HepG2 (cell line): ENCODE measurements around the gene GLYATL3. TPM values are rescaled to one million over a fixed set of nuclear protein-coding genes. Genes with fewer than 3 reads are reported as not detected.
A peak's percentile ranks its signal among the peaks of the same experiment; 100 is the strongest.

ENCODE experiments used
- ATAC-seq: fragments of 200-7000 bp; cut with Tn5 transposase; 3 replicates; pipeline ENCODE4 v1.9.1; 2020; ENCODE audit warnings: mild to moderate bottlenecking, moderate library complexity
- BruUV-seq: library from RNA; stranded (reverse); fragments of 400-500 nt; replicated peaks from 2 replicates; lab custom pipeline; 2021; lab: Mats Ljungman, UMichigan
- CTCF ChIA-PET: fragments of 300-600 bp; formaldehyde crosslinking; extraction: SDS; loops from one replicate; lab custom pipeline; 2021; ENCODE audit warnings: low total read pairs, inconsistent platforms, low intra/inter-chr PET ratio; lab: Yijun Ruan, JAX
- POLR2A ChIA-PET: fragments of 350-600 bp; sonication (Branson Sonifier 250); formaldehyde crosslinking; loops from one replicate; lab custom pipeline; 2020; ENCODE audit warnings: antibody characterized with exemption, inconsistent platforms; lab: Yijun Ruan, JAX
- DNase-seq: peaks from one replicate; pipeline ENCODE4 v3.0.0-alpha.2; 2015; ENCODE audit warnings: low spot score
- FAIRE-seq: peaks from 3 replicates; lab custom pipeline; 2011; peaks lifted over from hg19 to GRCh38; lab: Jason Lieb, UNC
- H2AFZ ChIP-seq: one replicate; pipeline ENCODE4 v1.6.1; 2011; ENCODE audit warnings: low read length, inconsistent platforms
- H3K27ac ChIP-seq: fragments of 300-600 bp; 3 replicates; pipeline ENCODE4 v1.8.0; 2011; ENCODE audit warnings: mixed run types, mild to moderate bottlenecking, mixed read lengths, low read length, inconsistent platforms; ENCODE audit not compliant: insufficient read depth; ENCODE audit errors: extremely low read length
- H3K27me3 ChIP-seq, 2 experiments: fragments of 200-600 bp in 1 of 2; 2 replicates in 1 of 2; 3 replicates in 1 of 2; pipeline versions ENCODE4 v1.6.0 to v1.8.0; 2011; ENCODE audit warnings: low read length in 2 of 2, mild to moderate bottlenecking in 2 of 2, moderate library complexity in 2 of 2, inconsistent platforms in 1 of 2; ENCODE audit not compliant: insufficient read depth in 2 of 2, control insufficient read depth in 1 of 2
- H3K36me3 ChIP-seq, 2 experiments: fragments of 200-600 bp in 1 of 2; replicated peaks in 1 of 2; 2 replicates in 1 of 2; 3 replicates in 1 of 2; pipeline versions ENCODE4 v1.5.1 to v1.8.0; 2011; ENCODE audit warnings: low read length in 2 of 2, inconsistent platforms in 1 of 2; ENCODE audit not compliant: insufficient read depth in 2 of 2, control insufficient read depth in 1 of 2
- H3K4me1 ChIP-seq: 2 replicates; pipeline ENCODE4 v1.5.1; 2012; ENCODE audit warnings: low read length, inconsistent platforms; ENCODE audit not compliant: insufficient read depth
- H3K4me2 ChIP-seq: 2 replicates; pipeline ENCODE4 v1.6.0; 2011; ENCODE audit warnings: low read depth, low read length, inconsistent platforms
- H3K4me3 ChIP-seq, 3 experiments: fragments of 200-600 bp in 1 of 3; sonication (generic), shearing (Covaris generic) in 1 of 3; replicated peaks in 1 of 3; 2 replicates each; pipeline ENCODE4 v1.5.1; 2011 to 2016; ENCODE audit warnings: low read length in 3 of 3, inconsistent platforms in 2 of 3, low read depth in 2 of 3, mild to moderate bottlenecking in 2 of 3, control low read depth in 1 of 3, mixed read lengths in 1 of 3; ENCODE audit not compliant: insufficient read depth in 1 of 3
- H3K79me2 ChIP-seq: one replicate; pipeline ENCODE4 v1.6.1; 2011; ENCODE audit warnings: low read length, inconsistent platforms; ENCODE audit not compliant: insufficient read depth
- H3K9ac ChIP-seq: 2 replicates; pipeline ENCODE4 v1.6.0; 2011; ENCODE audit warnings: mild to moderate bottlenecking, low read depth, low read length, inconsistent platforms; ENCODE audit not compliant: insufficient read depth
- H3K9me3 ChIP-seq: 2 replicates; pipeline ENCODE4 v1.5.1; 2012; ENCODE audit warnings: mild to moderate bottlenecking, low read length
- H4K20me1 ChIP-seq: 2 replicates; pipeline ENCODE4 v1.6.0; 2011; ENCODE audit warnings: inconsistent platforms, mild to moderate bottlenecking, low read length, moderate library complexity; ENCODE audit not compliant: insufficient read depth
- CEBPB ChIP-seq: IDR thresholded peaks from 2 replicates; pipeline ENCODE4 v1.6.1; 2011; ENCODE audit warnings: low read depth, low read length, improper control_type of control experiment, borderline replicate concordance
- FOXA1 ChIP-seq, 2 experiments: fragments of 450-650 bp in 1 of 2; sonication (generic) in 1 of 2; formaldehyde crosslinking in 1 of 2; IDR thresholded peaks; 2 replicates each; pipeline versions ENCODE4 v1.4.0 to v1.6.1; 2016 to 2020; ENCODE audit warnings: missing genetic modification reagents in 1 of 2
- FOXM1 ChIP-seq: sonication (generic); formaldehyde crosslinking; IDR thresholded peaks from 2 replicates; pipeline ENCODE4 v1.5.0; 2020; ENCODE audit warnings: missing genetic modification reagents
- KDM5B ChIP-seq: sonication (generic); formaldehyde crosslinking; IDR thresholded peaks from 2 replicates; pipeline ENCODE4 v1.4.0; 2020; ENCODE audit warnings: missing genetic modification reagents, mild to moderate bottlenecking, borderline replicate concordance
- PLRG1 ChIP-seq: fragments of 450-650 bp; conservative IDR thresholded peaks from 2 replicates; pipeline ENCODE4 v1.6.1; 2016
- TFAP4 ChIP-seq: sonication (generic); IDR thresholded peaks from 2 replicates; pipeline ENCODE4 v1.6.1; 2016; ENCODE audit warnings: low read depth, borderline replicate concordance
- THAP9 ChIP-seq: sonication (generic); formaldehyde crosslinking; IDR thresholded peaks from 2 replicates; pipeline ENCODE4; 2020; ENCODE audit warnings: missing genetic modification reagents, mild to moderate bottlenecking, borderline replicate concordance
- ZNF136 ChIP-seq: sonication (generic); formaldehyde crosslinking; IDR thresholded peaks from 2 replicates; pipeline ENCODE4 v1.8.1; 2022; ENCODE audit warnings: low read depth, mild to moderate bottlenecking, moderate library complexity, missing genetic modification reagents
- ZNF17 ChIP-seq: sonication (generic); formaldehyde crosslinking; IDR thresholded peaks from 2 replicates; pipeline ENCODE4 v1.5.0; 2020; ENCODE audit warnings: mild to moderate bottlenecking, missing genetic modification reagents
- ZNF382 ChIP-seq: sonication (generic); formaldehyde crosslinking; IDR thresholded peaks from 2 replicates; pipeline ENCODE4 v1.5.0; 2020; ENCODE audit warnings: missing genetic modification reagents, mild to moderate bottlenecking, borderline replicate concordance
- ZNF564 ChIP-seq: sonication (generic); formaldehyde crosslinking; IDR thresholded peaks from 2 replicates; pipeline ENCODE4 v1.8.1; 2023; ENCODE audit warnings: mild to moderate bottlenecking, missing genetic modification reagents
- WGBS: methylation state at CpG from one replicate; pipeline ENCODE4 v1.1.6; 2017; ENCODE audit warnings: low lambda C conversion rate; 5-methylcytosine and 5-hydroxymethylcytosine counted together
- in situ Hi-C: cut with HindIII; loops from 2 replicates; pipeline ENCODE4 v1.10.0; 2017; ENCODE audit warnings: low pct_unique_long_range_greater_than_20kb; ENCODE audit not compliant: extremely low pct_ligation_motif_present
- intact Hi-C: fragments of 100-400 bp; cut with micrococcal nuclease; formaldehyde crosslinking; loops from one replicate; pipeline ENCODE4 v1.10.0; 2022; ENCODE audit not compliant: unreplicated experiment
- polyA plus RNA-seq, 8 experiments: library from polyadenylated mRNA; depleted of rRNA in 3 of 8; stranded (reverse) in 7 of 8; unstranded in 1 of 8; fragments of >200 nt; fragmentation: Illumina TruSeq in 4 of 8; extraction: Trizol in 4 of 8; gene quantifications; 2 replicates each; pipeline versions ENCODE4 v1.2.1 to v1.2.3, GENCODE V29; 2011 to 2016; ENCODE audit warnings: low read depth in 4 of 8, missing spikeins in 1 of 8, mixed read lengths in 1 of 8; ENCODE audit not compliant: insufficient read depth in 1 of 8
- total RNA-seq, 5 experiments: library from RNA; depleted of rRNA; stranded (reverse); fragments of >200 nt; fragmentation: Illumina TruSeq; extraction: Trizol; gene quantifications; 2 replicates each; pipeline ENCODE4 v1.2.3, GENCODE V29; 2016; ENCODE audit warnings: low read depth in 1 of 5

GLYATL3 gene
- total and polyA plus RNA-seq, 2 of the 13 experiments (the other 11 are each of a cell fraction or from before 2014, with no cell fraction given) = 0.05 TPM; not detected in 1

GRCh38 chr6:49543087-49543858 is 43.5 kb downstream of the GLYATL3 start:
- no peaks in the 10 kb centered on the region for H4K20me1 ChIP-seq
- in situ Hi-C loops = no loop called here
- BruUV-seq = no TSS peak
- H3K4me3 ChIP-seq = no peak overlapping the region
- no peak for DNase-seq
- WGBS = 65% methylated on average over 7 of the region's 7 CpGs
- no peaks in the 10 kb centered on the region for H3K27me3 ChIP-seq
- FAIRE-seq = no peak
- H2AFZ ChIP-seq = peak overlapping the region; percentile 23
- TF ChIP-seq CEBPB (peak; percentile 50; the same call in 1 of the 2 replicates), FOXA1 (IDR thresholded peaks at IDR 0.05) (no peak), FOXA1 (CRISPR knock-in tag; IDR thresholded peaks at IDR 0.05) (peak; percentile 24; the same call in 1 of the 2 replicates), PLRG1 (no peak), ZNF382 (CRISPR knock-in tag) (no peak)
- TF ChIP-seq, all 625 proteins: peak for 2
- Histone ChIP-seq H3K36me3 (no peaks in the 10 kb centered on the region), H3K4me2 (no peak overlapping the region), H3K9me3 (no peaks in the 10 kb centered on the region), H3K79me2 (no peaks in the 10 kb centered on the region), H3K4me1 (peaks cover 7% of the 10 kb centered on the region), H3K27ac (no peak overlapping the region), H3K9ac (no peak overlapping the region)
- no peak for ATAC-seq
- intact Hi-C loops = no loop called here
- CTCF ChIA-PET = no interaction called here
- POLR2A ChIA-PET = no interaction called here

- Histone ChIP-seq H3K27me3 (peaks cover 4 to 12% of the 10 kb centered on the region in 2 experiments; a peak in 4 of 5 replicates), H3K4me1 (peaks cover 10% of the 10 kb centered on the region), H4K20me1 (no peaks in the 10 kb centered on the region), H3K9me3 (no peaks in the 10 kb centered on the region), H2AFZ (no peak overlapping the region), H3K79me2 (no peaks in the 10 kb centered on the region), H3K9ac (no peak overlapping the region), H3K27ac (no peak overlapping the region), H3K4me3 (no peak overlapping the region), H3K36me3 (no peaks in the 10 kb centered on the region), H3K4me2 (no peak overlapping the region)
- in situ Hi-C loops (no loop called here), intact Hi-C loops (no loop called here)
- no peak for FAIRE-seq
- WGBS = 14% methylated on average over 1 of the region's 1 CpG
- ChIA-PET POLR2A (no interaction called here), CTCF (no interaction called here)
- DNase-seq = no peak
- ATAC-seq = no peak
- BruUV-seq = no TSS peak
- TF ChIP-seq ZNF136 (CRISPR knock-in tag) (no peak), THAP9 (CRISPR knock-in tag) (no peak), FOXM1 (CRISPR knock-in tag) (no peak), TFAP4 (no peak), ZNF564 (CRISPR knock-in tag) (no peak), KDM5B (CRISPR knock-in tag) (no peak), ZNF17 (CRISPR knock-in tag) (no peak)
Observed at GRCh38 chr6:49546331-49546730, 46.6 kb downstream of the GLYATL3 start.
